OCI-LY7 (cell line): Measurements from ENCODE around the gene PAPLN.
"Not testable (repeated sequence)": the region's sequence is repeated elsewhere in the genome, so short reads cannot be mapped to it uniquely, and the experiment has no call there.

Experiments
- EZH2phosphoT487 ChIP-seq: fragments of 200-600 bp; sonication (generic); IDR thresholded peaks from 2 replicates; pipeline ENCODE4 v1.6.1; 2018; ENCODE audit warnings: low read depth, borderline replicate concordance, mild to moderate bottlenecking, mixed run types, antibody characterized with exemption, low read length, moderate library complexity, mixed read lengths
- TF ChIP-seq, protein P1 (sequence below): fragments of 200-600 bp; sonication (generic); conservative IDR thresholded peaks from 2 replicates; pipeline ENCODE4 v1.5.1; 2014; ENCODE audit warnings: mild to moderate bottlenecking, antibody characterized with exemption, low read length, moderate library complexity, mixed read lengths

DNA sequence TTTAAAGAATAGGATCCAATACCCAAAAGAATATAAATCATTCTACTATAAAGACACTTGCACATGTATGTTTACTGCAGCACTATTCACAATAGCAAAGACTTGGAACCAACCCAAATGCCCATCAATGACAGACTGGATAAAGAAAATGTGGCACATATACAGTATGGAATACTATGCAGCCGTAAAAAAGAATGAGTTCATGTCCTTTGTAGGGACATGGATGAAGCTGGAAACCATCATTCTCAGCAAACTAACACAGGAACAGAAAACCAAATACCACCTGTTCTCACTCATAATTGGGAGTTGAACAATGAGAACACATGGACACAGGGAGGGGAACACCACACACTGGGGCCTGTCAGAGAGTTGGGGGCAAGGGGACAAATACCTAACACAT, 71.9 kb downstream of the PAPLN start:
- TF ChIP-seq, protein P1, sequence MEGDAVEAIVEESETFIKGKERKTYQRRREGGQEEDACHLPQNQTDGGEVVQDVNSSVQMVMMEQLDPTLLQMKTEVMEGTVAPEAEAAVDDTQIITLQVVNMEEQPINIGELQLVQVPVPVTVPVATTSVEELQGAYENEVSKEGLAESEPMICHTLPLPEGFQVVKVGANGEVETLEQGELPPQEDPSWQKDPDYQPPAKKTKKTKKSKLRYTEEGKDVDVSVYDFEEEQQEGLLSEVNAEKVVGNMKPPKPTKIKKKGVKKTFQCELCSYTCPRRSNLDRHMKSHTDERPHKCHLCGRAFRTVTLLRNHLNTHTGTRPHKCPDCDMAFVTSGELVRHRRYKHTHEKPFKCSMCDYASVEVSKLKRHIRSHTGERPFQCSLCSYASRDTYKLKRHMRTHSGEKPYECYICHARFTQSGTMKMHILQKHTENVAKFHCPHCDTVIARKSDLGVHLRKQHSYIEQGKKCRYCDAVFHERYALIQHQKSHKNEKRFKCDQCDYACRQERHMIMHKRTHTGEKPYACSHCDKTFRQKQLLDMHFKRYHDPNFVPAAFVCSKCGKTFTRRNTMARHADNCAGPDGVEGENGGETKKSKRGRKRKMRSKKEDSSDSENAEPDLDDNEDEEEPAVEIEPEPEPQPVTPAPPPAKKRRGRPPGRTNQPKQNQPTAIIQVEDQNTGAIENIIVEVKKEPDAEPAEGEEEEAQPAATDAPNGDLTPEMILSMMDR: not testable (repeated sequence)
- TF ChIP-seq EZH2phosphoT487: not testable (repeated sequence)
